HepG2 (cell line): ENCODE measurements around the gene GINS2. TPM values are rescaled to one million over a fixed set of nuclear protein-coding genes. Genes with fewer than 3 reads are reported as not detected.

ENCODE experiments used
- AGO2 ChIP-seq: fragments of 200-400 bp; formaldehyde crosslinking; optimal IDR thresholded peaks from 2 replicates; pipeline ENCODE3; 2017; ENCODE audit warnings: mild to moderate bottlenecking, low read depth, low read length, moderate library complexity
- DRAP1 ChIP-seq: IDR thresholded peaks from 2 replicates; pipeline ENCODE4 v1.6.1; 2016; ENCODE audit warnings: missing genetic modification reagents, missing compliant biosample characterization
- HDAC6 ChIP-seq: fragments of 200-600 bp; sonication (generic); IDR thresholded peaks from 2 replicates; pipeline ENCODE4 v1.7.0; 2017; ENCODE audit warnings: mild to moderate bottlenecking, antibody characterized with exemption, low read length, low read depth
- MLLT10 ChIP-seq: sonication (generic); formaldehyde crosslinking; IDR thresholded peaks from 2 replicates; pipeline ENCODE4 v1.4.0; 2020; ENCODE audit warnings: missing genetic modification reagents
- MXD1 ChIP-seq: sonication (generic); formaldehyde crosslinking; IDR thresholded peaks from 2 replicates; pipeline ENCODE4 v1.4.0; 2020; ENCODE audit warnings: mild to moderate bottlenecking, missing genetic modification reagents
- SP5 ChIP-seq: IDR thresholded peaks from 2 replicates; pipeline ENCODE4 v1.6.1; 2016; ENCODE audit warnings: low read depth, borderline replicate concordance
- TBX2 ChIP-seq: sonication (generic); formaldehyde crosslinking; IDR thresholded peaks from 2 replicates; pipeline ENCODE4 v1.5.0; 2020; ENCODE audit warnings: missing genetic modification reagents, mild to moderate bottlenecking, borderline replicate concordance
- YEATS4 ChIP-seq: sonication (generic); formaldehyde crosslinking; IDR thresholded peaks from 2 replicates; pipeline ENCODE4 v1.4.0; 2020; ENCODE audit warnings: missing genetic modification reagents, borderline replicate concordance
- ZFX ChIP-seq: sonication (generic); formaldehyde crosslinking; IDR thresholded peaks from 2 replicates; pipeline ENCODE4 v1.4.0; 2020; ENCODE audit warnings: mild to moderate bottlenecking, low read depth, missing genetic modification reagents, moderate library complexity
- ZFY ChIP-seq: sonication (generic); formaldehyde crosslinking; IDR thresholded peaks from 2 replicates; pipeline ENCODE4 v1.4.0; 2020; ENCODE audit warnings: missing genetic modification reagents
- ZNF143 ChIP-seq: sonication (generic); formaldehyde crosslinking; IDR thresholded peaks from 2 replicates; pipeline ENCODE4 v1.4.0; 2020; ENCODE audit warnings: missing genetic modification reagents
- ZNF687 ChIP-seq: sonication (generic); formaldehyde crosslinking; IDR thresholded peaks from 2 replicates; pipeline ENCODE4 v1.5.1; 2020; ENCODE audit warnings: mild to moderate bottlenecking, missing genetic modification reagents, moderate library complexity
- ZNF768 ChIP-seq: sonication (generic); formaldehyde crosslinking; IDR thresholded peaks from 2 replicates; pipeline ENCODE4 v1.4.0; 2020; ENCODE audit warnings: missing genetic modification reagents
- ZSCAN30 ChIP-seq: sonication (generic); formaldehyde crosslinking; IDR thresholded peaks from 2 replicates; pipeline ENCODE4 v1.5.0; 2020; ENCODE audit warnings: mild to moderate bottlenecking, missing genetic modification reagents
- polyA plus RNA-seq, 8 experiments: library from polyadenylated mRNA; depleted of rRNA in 3 of 8; stranded (reverse) in 7 of 8; unstranded in 1 of 8; fragments of >200 nt; fragmentation: Illumina TruSeq in 4 of 8; extraction: Trizol in 4 of 8; gene quantifications; 2 replicates each; pipeline versions ENCODE4 v1.2.1 to v1.2.3, GENCODE V29; 2011 to 2016; ENCODE audit warnings: low read depth in 4 of 8, missing spikeins in 1 of 8, mixed read lengths in 1 of 8; ENCODE audit not compliant: insufficient read depth in 1 of 8
- total RNA-seq, 5 experiments: library from RNA; depleted of rRNA; stranded (reverse); fragments of >200 nt; fragmentation: Illumina TruSeq; extraction: Trizol; gene quantifications; 2 replicates each; pipeline ENCODE4 v1.2.3, GENCODE V29; 2016; ENCODE audit warnings: low read depth in 1 of 5

Gene GINS2
- total and polyA plus RNA-seq, 2 of the 13 experiments (the other 11 are each of a cell fraction or from before 2014, with no cell fraction given): 10.6 to 48.3 TPM

DNA sequence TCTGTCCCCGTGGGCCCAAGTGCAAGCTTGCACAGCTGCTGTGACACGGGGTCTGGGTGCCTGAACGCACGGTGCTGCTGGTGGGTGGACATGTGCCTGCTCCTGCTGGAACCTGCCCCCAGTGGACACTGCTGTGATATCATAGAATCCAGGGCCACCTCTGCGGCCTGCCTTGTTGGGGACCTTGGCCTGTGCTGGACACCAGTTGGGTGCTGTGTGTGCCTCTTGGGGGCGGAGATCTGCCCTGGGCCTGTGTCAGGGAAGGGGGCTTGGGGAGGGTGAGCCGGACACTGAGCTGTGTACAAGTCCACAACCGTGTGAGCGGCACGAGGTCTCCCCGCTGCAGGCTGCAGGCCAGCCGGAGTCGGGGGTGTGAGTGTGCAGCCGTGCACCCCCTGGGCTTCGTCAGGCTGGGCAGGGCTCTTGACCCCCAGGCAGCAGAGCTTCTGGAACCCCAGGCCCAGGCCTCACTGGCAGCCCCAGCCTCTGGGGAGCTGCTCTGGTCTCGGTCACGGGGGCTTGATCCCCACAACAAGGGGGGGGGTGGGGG is 42.3 kb downstream of the GINS2 start (continued):
- TF ChIP-seq ZNF687 (CRISPR knock-in tag) (peak; percentile 60), SP5 (no peak), HDAC6 (no peak), ZFY (CRISPR knock-in tag) (peak; percentile 31; the same call in 1 of the 2 replicates), YEATS4 (CRISPR knock-in tag) (no peak), AGO2 (peak; percentile 78), ZNF768 (CRISPR knock-in tag) (peak; percentile 40; the same call in 1 of the 2 replicates), ZFX (peak; percentile 30; the same call in 1 of the 2 replicates), ZSCAN30 (CRISPR knock-in tag) (no peak), MXD1 (CRISPR knock-in tag) (peak; percentile 61; the same call in 1 of the 2 replicates), ZNF143 (CRISPR knock-in tag) (no peak), DRAP1 (CRISPR knock-in tag) (no peak), TBX2 (CRISPR knock-in tag) (0 out of 2 replicates have a peak, but pooled peaks have one; percentile 20), MLLT10 (no peak)
